DOHH2 (cell line): ENCODE data around the gene KIAA1614.

ENCODE experiments used
- H3F3A ChIP-seq: fragments of 200-600 bp; sonication (generic), shearing (Covaris generic); 2 replicates; pipeline ENCODE4 v1.6.0; 2016; ENCODE audit warnings: antibody characterized with exemption, mild to moderate bottlenecking; ENCODE audit not compliant: control insufficient read depth, insufficient read depth
- H3K27ac ChIP-seq: fragments of 200-600 bp; sonication (generic); 2 replicates; pipeline ENCODE4 v1.5.1; 2014; ENCODE audit warnings: low read depth, mild to moderate bottlenecking, low read length, moderate library complexity
- H3K27me3 ChIP-seq: fragments of 200-600 bp; sonication (generic); 2 replicates; pipeline ENCODE4 v1.6.1; 2014; ENCODE audit warnings: mild to moderate bottlenecking, low read length, mixed read lengths; ENCODE audit not compliant: control insufficient read depth
- H3K36me3 ChIP-seq: fragments of 200-600 bp; sonication (generic); 2 replicates; pipeline ENCODE4 v1.6.1; 2014; ENCODE audit warnings: mild to moderate bottlenecking, low read length, moderate library complexity, mixed read lengths; ENCODE audit not compliant: control insufficient read depth
- H3K4me1 ChIP-seq: fragments of 200-600 bp; sonication (generic); 2 replicates; pipeline ENCODE4 v1.6.1; 2014; ENCODE audit warnings: mild to moderate bottlenecking, low read length, mixed read lengths; ENCODE audit not compliant: control insufficient read depth
- H3K4me2 ChIP-seq: fragments of 200-600 bp; sonication (generic); 2 replicates; pipeline ENCODE4 v1.6.0; 2014; ENCODE audit warnings: mild to moderate bottlenecking, low read length, moderate library complexity
- H3K4me3 ChIP-seq: fragments of 200-600 bp; sonication (generic); 2 replicates; pipeline ENCODE4 v1.5.1; 2014; ENCODE audit warnings: mild to moderate bottlenecking, low read length, mixed read lengths
- H3K79me2 ChIP-seq: fragments of 200-600 bp; sonication (generic); 2 replicates; pipeline ENCODE4 v1.6.1; 2014; ENCODE audit warnings: mild to moderate bottlenecking, low read length, mixed read lengths; ENCODE audit not compliant: control insufficient read depth
- H3K9me2 ChIP-seq: fragments of 200-600 bp; sonication (generic); replicated peaks from 2 replicates; pipeline ENCODE4 v1.6.1; 2014; ENCODE audit warnings: mild to moderate bottlenecking, low read length, mixed read lengths; ENCODE audit not compliant: control insufficient read depth
- H3K9me3 ChIP-seq: fragments of 200-600 bp; sonication (generic); 2 replicates; pipeline ENCODE4 v1.6.1; 2014; ENCODE audit warnings: antibody characterized with exemption, low read length, mixed read lengths; ENCODE audit not compliant: control insufficient read depth, insufficient read depth
- H4K20me1 ChIP-seq: fragments of 200-600 bp; sonication (generic); 2 replicates; pipeline ENCODE4 v1.6.0; 2014; ENCODE audit warnings: low read depth, mild to moderate bottlenecking, antibody characterized with exemption, low read length, moderate library complexity; ENCODE audit not compliant: control insufficient read depth, insufficient read depth
- CTCF ChIP-seq: fragments of 200-600 bp; sonication (generic); IDR thresholded peaks from one replicate; pipeline ENCODE4 v1.5.1; 2014; ENCODE audit warnings: antibody characterized with exemption, mild to moderate bottlenecking, low read depth, low read length; ENCODE audit not compliant: poor library complexity, severe bottlenecking
- EZH2phosphoT487 ChIP-seq: fragments of 200-600 bp; sonication (generic); IDR thresholded peaks from 2 replicates; pipeline ENCODE4 v1.6.1; 2017; ENCODE audit warnings: borderline replicate concordance, mild to moderate bottlenecking, antibody characterized with exemption, low read length, moderate library complexity, mixed read lengths

Gene KIAA1614

GRCh38 chr1:180945551-180945950 is 32.9 kb downstream of the KIAA1614 start:
- Histone ChIP-seq H3K36me3 (no peaks in the 10 kb centered on the region), H3K4me2 (no peak overlapping the region), H3K9me2 (no peaks in the 10 kb centered on the region)

GRCh38 chr1:180946056-180946455 is 33.4 kb downstream of the KIAA1614 start:
- Histone ChIP-seq H3F3A (no peaks in the 10 kb centered on the region), H3K9me3 (no peaks in the 10 kb centered on the region), H3K4me1 (no peaks in the 10 kb centered on the region), H4K20me1 (no peaks in the 10 kb centered on the region), H3K79me2 (no peaks in the 10 kb centered on the region), H3K4me3 (no peak overlapping the region), H3K27ac (no peak overlapping the region), H3K27me3 (no peaks in the 10 kb centered on the region), H3K36me3 (no peaks in the 10 kb centered on the region), H3K9me2 (no peaks in the 10 kb centered on the region), H3K4me2 (no peak overlapping the region)
- no peak for TF ChIP-seq CTCF
- no peak for TF ChIP-seq EZH2phosphoT487

More at GRCh38 chr1:180945551-180945950, 32.9 kb downstream of the KIAA1614 start:
- H3K79me2 ChIP-seq = no peaks in the 10 kb centered on the region
- no peak overlapping the region for H3K4me3 ChIP-seq
- H3F3A ChIP-seq = no peaks in the 10 kb centered on the region
- no peaks in the 10 kb centered on the region for H3K27me3 ChIP-seq
- H3K9me3 ChIP-seq = no peaks in the 10 kb centered on the region
- H3K27ac ChIP-seq = no peak overlapping the region
- H3K4me1 ChIP-seq = no peaks in the 10 kb centered on the region
- H4K20me1 ChIP-seq = no peaks in the 10 kb centered on the region
- TF ChIP-seq CTCF (no peak), EZH2phosphoT487 (no peak)

- no peak for TF ChIP-seq EZH2phosphoT487
- no peak for TF ChIP-seq CTCF
- H3K27me3 ChIP-seq = no peaks in the 10 kb centered on the region
- no peak overlapping the region for H3K4me3 ChIP-seq
- no peaks in the 10 kb centered on the region for H3K36me3 ChIP-seq
- no peaks in the 10 kb centered on the region for H3F3A ChIP-seq
- no peaks in the 10 kb centered on the region for H3K4me1 ChIP-seq
- H3K27ac ChIP-seq = no peak overlapping the region
- H3K9me2 ChIP-seq = no peaks in the 10 kb centered on the region
- H3K79me2 ChIP-seq = no peaks in the 10 kb centered on the region
- H3K4me2 ChIP-seq = no peak overlapping the region
- H4K20me1 ChIP-seq = no peaks in the 10 kb centered on the region
- no peaks in the 10 kb centered on the region for H3K9me3 ChIP-seq
Measured at GRCh38 chr1:180946541-180947498, 34.1 kb downstream of the KIAA1614 start.
